ENCODE measurements around the gene TOR2A.

DNA sequence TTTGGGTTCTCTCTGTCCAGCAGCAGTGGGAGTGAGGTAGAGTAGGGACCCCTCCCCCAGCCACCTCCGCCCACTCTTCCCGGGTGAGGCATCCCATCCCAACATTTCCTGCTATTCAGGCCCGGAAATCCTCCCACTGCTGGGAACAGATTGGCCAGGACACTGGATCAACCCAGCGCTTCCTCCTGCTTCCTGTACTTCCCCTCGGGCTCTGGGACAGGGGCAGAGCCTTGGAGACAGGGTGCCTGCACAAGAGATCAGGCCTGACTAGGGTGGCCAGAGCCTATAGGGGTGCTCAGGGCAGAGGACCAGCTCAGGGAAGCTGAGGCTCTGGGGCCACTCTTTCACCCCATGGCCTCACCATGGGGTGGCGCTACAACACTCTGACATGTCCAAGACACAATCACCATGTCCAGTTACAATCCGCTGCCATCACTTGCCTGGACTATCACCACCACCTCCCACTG, 28.9 kb upstream of the TOR2A start:
- TF ChIP-seq, protein P1, sequence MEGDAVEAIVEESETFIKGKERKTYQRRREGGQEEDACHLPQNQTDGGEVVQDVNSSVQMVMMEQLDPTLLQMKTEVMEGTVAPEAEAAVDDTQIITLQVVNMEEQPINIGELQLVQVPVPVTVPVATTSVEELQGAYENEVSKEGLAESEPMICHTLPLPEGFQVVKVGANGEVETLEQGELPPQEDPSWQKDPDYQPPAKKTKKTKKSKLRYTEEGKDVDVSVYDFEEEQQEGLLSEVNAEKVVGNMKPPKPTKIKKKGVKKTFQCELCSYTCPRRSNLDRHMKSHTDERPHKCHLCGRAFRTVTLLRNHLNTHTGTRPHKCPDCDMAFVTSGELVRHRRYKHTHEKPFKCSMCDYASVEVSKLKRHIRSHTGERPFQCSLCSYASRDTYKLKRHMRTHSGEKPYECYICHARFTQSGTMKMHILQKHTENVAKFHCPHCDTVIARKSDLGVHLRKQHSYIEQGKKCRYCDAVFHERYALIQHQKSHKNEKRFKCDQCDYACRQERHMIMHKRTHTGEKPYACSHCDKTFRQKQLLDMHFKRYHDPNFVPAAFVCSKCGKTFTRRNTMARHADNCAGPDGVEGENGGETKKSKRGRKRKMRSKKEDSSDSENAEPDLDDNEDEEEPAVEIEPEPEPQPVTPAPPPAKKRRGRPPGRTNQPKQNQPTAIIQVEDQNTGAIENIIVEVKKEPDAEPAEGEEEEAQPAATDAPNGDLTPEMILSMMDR (IDR thresholded peaks at IDR 0.05; ENCODE audit: poor library complexity) = peak; percentile 12
- TF ChIP-seq EZH2 (IDR thresholded peaks at IDR 0.05; ENCODE audit: borderline replicate concordance) = no peak

Measured in hepatocyte (in vitro differentiated cells).